Regular cardiac myocyte (primary cell): Measurements from ENCODE around the gene ZNF66. TPM values are rescaled to one million over a fixed set of nuclear protein-coding genes. Genes with fewer than 3 reads are reported as not detected.

ENCODE experiments used
- total RNA-seq: library from RNA; depleted of rRNA; stranded (reverse); fragments of >200 nt; gene quantifications from 2 replicates; pipeline ENCODE4 v1.2.3, GENCODE V29; 2014

The ZNF66 gene
- total RNA-seq = 1.4 and 2.3 TPM in 2 replicates

GRCh38 chr19:20776083-20777076, at the start of gene ZNF66:
ZNF66 (plus strand) TSS chr19:20776304; CDS start chr19:20776448, 144 bp downstream.

Other genes with a start within 250 kb of the ZNF66 start
- 8.2 and 20.6 TPM in 2 replicates for gene ZNF737, start 210.5 kb upstream of the ZNF66 start, total RNA-seq
- gene ZNF626, start 114.7 kb upstream of the ZNF66 start, total RNA-seq = 19.7 and 24.5 TPM in 2 replicates
- gene ZNF85, start 146.9 kb downstream of the ZNF66 start, total RNA-seq = 4.8 and 11.9 TPM in 2 replicates
- 5.0 and 8.7 TPM in 2 replicates for gene ZNF430, start 244.4 kb downstream of the ZNF66 start, total RNA-seq